ENCODE measurements around the gene MLXIP.
"Not testable (repeated sequence)": the region's sequence is repeated elsewhere in the genome, so short reads cannot be mapped to it uniquely, and the experiment has no call there.

The MLXIP gene

DNA sequence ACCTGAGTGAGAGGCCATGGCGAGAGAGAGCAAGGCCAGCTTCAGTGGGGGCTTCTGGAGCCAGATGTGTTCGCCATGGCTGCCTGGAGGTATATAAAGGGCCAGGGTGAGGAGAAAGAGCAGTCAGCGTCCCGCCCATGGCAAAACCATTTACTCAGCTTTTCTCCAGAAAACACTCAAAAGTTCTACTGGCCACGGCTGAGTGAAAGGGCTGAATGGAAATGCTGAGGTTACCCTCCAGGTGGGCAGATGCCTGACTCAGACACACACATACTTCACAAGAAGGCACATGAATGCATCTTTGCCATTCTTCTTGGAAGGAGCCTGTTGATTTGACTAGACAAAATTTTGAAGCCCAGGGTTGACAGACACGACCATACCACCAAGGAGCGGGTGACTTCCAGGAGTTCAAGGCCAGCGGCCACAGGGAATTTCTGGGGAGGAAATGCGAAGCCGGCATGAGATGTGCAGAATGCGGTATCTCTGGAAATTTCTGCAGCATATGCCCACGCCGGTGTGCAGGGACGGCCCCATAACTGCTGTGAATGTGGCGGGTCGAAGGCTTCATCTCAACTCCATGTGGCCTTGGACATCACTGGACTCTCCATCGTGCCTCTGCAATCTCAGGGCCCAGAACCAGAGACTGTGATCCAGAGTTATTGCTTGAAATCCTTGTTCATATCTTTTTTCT lies 95.7 kb downstream of the MLXIP start, which contains the start of gene IL31:
IL31 (minus strand) TSS at position 67 of the 691 bp plus-strand sequence; CDS start at position 18, 49 bp downstream.
- H3K4me3 ChIP-seq (ENCODE audit: low read depth, low read length) = no peak within 1 kb of the TSS

DNA sequence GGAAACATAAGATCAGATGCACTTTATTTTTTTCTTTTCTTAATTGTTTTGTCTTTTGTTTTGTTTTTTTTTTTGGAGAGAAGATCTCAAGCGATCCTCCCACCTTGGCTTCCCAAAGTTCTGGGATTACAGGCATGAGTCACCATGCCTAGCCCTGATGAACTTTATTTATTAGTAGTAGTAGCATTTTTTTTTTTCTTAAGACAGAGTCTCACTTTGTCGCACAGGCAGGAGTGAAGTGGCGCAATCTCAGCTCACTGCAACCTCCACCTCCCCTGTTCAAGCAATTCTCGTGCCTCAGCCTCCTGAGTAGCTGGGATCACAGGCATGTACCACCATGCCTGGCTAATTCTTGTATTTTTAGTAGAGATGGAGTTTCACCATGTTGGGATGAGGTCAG lies 97.9 kb downstream of the MLXIP start:
- not testable (repeated sequence) for H3K4me3 ChIP-seq (ENCODE audit: low read depth, low read length)

DNA sequence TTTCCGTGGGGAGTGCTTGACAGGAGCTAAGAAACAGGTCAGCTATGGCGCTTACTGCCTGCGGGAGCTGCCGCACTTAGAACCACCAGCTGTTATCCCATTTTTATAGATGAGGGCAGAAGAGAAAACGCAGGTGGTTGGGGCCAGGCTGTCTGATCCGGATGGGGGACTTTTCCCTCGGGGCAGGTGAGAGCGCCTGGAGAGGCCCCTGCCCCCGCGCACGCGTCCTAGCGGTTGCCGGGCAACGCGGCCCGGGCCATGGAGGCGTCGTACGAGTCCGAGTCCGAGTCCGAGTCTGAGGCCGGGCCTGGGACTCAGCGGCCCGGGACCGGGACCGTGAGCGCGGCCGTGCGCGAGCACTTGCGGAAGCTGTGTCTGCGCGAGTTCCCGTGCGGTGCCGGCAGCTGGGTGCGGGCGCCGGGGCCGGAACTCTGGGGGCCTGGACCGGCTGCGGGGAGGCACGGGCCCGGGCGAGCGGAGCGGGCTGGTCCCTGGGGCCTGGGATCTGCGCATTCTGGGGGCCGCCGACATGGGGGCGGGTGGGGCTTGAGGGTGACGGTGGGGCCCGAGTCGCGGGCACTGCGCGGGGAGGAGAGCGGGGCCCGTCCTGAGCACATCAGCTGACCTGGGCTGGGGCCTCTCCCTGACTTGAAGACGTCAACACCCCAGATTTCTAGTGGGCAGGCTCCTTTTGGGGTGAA lies 104.5 kb downstream of the MLXIP start, which contains the start of gene LRRC43:
LRRC43 (plus strand) TSS at position 237 of the 701 bp plus-strand sequence; CDS start at position 259, 22 bp downstream.
- peak within 1 kb of the TSS; percentile 45 for H3K4me3 ChIP-seq (ENCODE audit: low read depth, low read length)

DNA sequence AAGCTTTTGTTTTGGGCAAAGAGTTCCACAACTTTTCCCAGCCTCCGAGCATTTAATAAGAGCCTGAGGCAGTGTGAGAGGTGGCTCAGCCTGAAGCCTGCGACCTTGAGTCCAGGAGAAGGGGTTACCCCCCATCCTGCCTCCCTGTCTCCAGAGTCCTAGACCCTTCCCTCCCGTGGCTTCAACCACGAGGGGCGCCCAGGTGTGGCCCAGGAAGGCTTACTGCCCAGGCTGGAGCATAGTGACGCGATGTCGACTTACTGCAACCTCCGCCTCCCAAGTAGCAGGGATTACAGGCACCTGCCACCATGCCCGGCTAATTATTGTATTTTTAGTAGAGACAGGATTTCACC lies 105.0 kb downstream of the MLXIP start:
- H3K4me3 ChIP-seq (ENCODE audit: low read depth, low read length) = peak overlapping the region; percentile 45

DNA sequence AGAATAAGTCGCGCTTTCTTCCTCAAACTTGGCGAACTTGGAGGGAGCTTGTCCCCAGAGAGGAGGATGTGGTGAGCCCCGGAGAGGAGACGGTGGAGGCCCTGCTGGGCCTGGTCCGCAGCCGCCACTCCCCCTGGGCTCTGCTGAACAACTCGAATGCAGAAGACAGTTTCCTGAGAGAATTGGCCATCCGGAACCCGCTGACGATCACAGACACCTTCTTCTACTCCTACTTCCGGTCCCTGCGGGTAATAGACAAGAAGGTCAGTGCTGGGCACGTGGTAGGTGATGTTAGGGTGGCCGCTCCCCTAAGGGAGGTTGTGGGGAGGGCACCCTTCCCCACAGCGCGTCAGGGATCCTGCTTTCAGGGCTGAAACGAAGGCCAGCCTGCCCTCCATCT lies 106.0 kb downstream of the MLXIP start:
- H3K4me3 ChIP-seq (ENCODE audit: low read depth, low read length) = no peak overlapping the region

DNA sequence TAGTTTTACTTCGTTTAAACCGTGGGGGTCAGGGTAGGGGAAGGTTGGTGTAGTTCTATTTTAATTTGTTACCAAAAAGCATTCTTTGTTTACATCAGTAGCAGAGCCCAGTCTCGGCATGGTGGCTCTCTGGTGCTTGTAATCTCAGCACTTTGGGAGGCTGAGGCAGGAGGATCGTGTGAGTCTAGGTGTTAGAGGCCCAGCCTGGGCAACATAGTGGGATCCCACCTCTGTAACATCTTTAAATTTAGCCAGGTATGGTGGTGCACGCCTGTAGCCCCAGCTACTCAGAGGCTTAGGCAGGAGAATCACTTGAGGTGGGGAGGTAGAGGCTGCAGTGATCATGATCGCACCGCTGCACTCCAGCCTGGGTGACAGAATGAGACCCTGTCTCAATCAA lies 106.5 kb downstream of the MLXIP start:
- H3K4me3 ChIP-seq (ENCODE audit: low read depth, low read length) = no peak overlapping the region

DNA sequence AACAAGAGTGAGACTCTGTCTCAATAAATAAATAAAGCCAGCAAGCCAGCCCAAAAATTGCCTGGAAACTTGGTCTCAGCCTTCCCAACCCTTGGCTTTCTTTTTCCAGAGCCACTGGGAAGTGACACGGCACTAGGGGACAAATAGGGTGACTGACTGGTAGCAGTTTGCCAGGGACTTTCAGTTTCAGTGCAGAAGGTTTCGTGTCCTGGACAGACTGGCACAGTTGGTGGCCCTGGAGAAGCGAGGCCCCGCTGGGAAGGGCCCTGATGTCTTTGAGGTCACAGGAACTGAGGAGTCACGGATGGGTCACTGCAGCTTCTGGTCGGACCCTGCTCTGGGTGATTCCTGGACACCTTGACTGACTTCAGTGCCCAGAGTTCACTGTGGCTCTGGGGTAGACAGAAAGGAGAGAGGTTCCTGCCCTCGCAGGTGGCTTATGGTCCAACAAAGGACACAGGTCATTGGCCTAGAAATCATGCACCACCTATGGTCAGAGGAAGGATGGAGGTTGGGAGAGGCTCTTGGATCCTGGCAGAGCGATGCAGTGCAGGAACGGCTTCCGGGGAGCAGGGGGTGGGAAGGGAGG lies 107.0 kb downstream of the MLXIP start:
- no peak overlapping the region for H3K4me3 ChIP-seq (ENCODE audit: low read depth, low read length)

DNA sequence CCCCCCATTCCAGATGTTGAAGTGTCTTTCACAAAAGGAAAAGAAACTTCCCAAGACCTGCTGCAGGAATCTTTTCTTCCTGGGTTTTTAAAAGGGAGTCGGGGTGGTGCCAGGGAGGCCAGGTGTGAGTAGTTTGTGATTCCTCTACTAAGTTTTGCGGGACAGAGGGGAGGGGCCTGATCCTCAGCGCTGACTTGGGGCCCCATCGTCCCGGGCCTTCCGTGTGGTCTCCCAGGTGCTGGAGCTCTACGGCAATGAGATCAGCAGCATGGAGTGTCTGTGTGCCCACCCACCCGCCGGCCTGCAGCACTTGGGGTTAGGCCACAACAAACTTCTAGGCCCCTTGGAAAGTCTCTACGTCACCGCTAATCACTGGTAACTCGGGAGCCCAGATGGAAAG lies 108.9 kb downstream of the MLXIP start:
- no peak overlapping the region for H3K4me3 ChIP-seq (ENCODE audit: low read depth, low read length)

DNA sequence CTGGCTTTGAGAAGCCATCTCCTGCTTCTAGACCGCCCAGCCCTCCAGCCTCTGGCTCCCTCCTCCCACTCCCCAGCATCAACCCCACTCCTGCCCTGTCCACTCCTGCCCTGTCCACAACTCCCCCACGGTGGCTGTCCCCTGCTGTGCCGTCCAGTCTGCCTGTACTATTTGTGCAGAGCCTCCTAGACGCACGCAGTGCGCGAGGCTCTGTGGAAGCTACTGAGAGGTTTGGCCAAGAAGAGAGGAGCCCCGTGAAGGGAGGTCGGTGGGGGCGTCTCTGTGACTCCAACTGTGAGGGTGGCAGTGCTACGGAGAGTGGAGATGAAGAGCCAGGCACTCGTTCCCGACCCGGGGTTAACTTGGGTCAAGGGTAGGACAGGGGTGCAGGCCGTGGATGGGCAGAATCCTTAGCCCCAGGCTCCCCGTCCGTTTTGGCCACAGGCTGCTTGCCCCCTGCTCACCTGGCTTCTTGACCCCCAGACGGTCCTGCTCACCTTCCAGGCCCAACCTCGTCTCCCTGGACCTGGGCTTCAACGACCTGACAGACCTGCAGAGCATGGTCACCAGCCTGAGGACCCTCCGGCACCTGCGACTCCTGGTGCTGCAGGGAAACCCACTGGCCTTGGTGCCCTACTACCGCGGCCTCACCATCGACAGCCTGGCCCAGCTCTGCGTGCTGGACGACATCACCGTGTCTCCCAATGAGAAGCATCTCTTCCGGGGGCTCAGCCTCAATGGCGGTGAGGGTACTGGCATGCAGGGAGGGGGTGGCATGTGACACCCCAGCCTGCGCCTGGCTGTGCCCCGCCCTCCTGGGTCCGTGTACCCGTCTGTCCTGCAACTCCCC lies 111.3 kb downstream of the MLXIP start:
- no peak overlapping the region for H3K4me3 ChIP-seq (ENCODE audit: low read depth, low read length)

DNA sequence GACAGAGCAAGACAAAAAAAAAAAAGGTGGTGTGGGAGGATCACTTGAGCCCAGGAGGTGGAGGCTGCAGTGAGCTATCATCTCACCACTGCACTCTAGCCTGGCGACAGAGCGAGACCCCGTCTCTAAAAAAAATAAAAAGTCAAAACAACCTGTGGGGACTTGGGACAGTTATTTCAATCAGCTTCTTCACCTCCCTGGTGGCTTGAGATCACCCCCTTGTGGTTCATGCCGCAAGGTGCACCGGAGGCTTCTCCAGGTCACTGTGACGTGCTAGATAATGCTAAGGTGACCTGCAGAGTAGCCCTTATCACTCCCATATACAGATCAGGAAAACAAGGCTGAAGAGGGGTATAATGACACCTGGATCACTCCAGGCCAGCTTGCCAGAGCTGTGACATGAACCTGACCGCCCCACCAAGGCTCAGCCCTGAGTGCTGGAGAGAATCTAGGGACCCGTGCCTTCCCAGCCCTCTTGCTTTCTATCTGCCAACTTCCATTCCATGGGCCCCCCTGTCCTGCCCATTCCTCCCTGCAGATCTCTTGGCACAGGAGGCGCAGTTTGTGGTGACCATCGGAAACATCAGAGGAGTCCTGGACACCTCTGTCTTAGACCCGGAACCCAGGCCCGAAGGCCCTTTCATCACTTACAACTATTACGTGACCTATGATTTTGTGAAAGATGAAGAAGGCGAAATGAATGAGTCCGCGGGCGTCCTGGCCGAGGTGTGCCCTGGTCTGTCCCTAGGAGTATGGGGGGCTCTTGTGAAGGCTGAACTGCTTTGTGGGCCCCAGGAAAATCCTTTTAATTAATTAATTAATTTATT lies 112.5 kb downstream of the MLXIP start:
- H3K4me3 ChIP-seq (ENCODE audit: low read depth, low read length) = no peak overlapping the region

DNA sequence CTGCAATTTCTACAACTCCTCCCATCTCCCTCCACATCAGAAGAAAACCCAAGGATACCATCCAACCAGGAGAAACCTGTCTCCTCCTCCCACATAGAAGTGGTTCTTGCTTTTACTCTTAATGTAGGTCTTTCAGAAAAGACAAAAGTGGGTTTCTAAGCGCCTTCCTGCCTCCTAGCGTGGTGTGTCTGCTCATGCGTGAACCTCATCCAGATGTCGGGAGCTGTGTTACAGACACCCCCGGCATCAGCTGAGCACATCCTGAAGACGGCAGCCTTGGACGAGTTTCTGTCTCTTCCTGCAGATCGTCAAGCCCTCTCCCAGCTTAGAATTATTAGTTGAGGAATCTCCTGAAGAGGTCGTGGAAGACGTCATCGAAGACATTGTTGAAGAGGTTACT lies 113.9 kb downstream of the MLXIP start:
- H3K4me3 ChIP-seq (ENCODE audit: low read depth, low read length) = no peak overlapping the region

DNA sequence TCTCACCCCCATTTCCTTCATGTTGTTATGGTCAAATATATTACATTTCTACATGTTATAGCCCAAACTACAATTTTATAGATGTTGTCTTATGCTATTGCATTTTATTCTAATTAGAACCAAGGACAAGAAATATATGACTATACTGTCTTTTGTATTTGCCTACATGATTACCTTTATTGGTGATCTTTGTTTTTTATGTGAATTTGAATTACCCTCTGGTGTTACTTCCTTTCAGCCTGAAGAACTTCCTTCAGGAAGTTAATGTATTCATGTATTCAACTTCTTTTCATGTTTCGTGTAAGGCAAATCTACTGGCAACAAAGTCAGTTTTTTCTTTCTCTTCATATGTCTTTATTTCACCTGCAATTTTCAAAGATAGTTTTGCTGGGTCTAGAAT lies 116.2 kb downstream of the MLXIP start:
- H3K4me3 ChIP-seq (ENCODE audit: low read depth, low read length) = no peak overlapping the region

DNA sequence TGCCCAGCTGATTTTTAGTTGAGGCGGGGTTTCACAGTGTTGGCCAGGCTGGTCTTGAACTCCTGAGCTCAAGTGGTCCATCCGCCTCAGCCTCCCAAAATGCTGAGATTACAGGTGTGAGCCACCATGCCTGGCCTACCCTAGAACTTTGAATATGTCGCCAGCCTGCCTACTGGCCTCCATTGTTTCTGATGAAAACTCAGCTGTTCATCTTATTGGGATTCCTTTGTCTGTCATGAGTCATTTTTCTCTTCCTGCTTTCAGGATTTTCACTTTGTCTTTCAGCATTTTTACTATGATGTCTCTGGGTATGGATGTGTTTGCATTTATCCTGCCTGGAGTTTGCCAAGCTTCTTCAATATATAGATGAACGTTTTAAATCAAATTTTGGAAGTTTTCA lies 116.8 kb downstream of the MLXIP start:
- no peak overlapping the region for H3K4me3 ChIP-seq (ENCODE audit: low read depth, low read length)

Data from iPS-11a (cell line).